Ishikawa (cell line): ENCODE measurements around the gene CELF2.

Experiments
- CEBPB ChIP-seq: IDR thresholded peaks from 2 replicates; pipeline ENCODE4 v1.6.1; 2012
- CREB1 ChIP-seq: IDR thresholded peaks from 2 replicates; pipeline ENCODE4 v1.6.1; 2012; ENCODE audit warnings: low read depth
- EGR1 ChIP-seq: IDR thresholded peaks from 2 replicates; pipeline ENCODE4 v1.6.1; 2012
- EP300 ChIP-seq: IDR thresholded peaks from 2 replicates; pipeline ENCODE4 v1.6.1; 2012; ENCODE audit warnings: borderline replicate concordance
- FOXM1 ChIP-seq: IDR thresholded peaks from 2 replicates; pipeline ENCODE4 v1.6.1; 2012; ENCODE audit warnings: low read depth, borderline replicate concordance
- NFIC ChIP-seq: IDR thresholded peaks from 2 replicates; pipeline ENCODE4 v1.6.1; 2012
- RAD21 ChIP-seq: IDR thresholded peaks from 2 replicates; pipeline ENCODE4 v1.6.1; 2012; ENCODE audit warnings: low read depth
- TAF1 ChIP-seq: IDR thresholded peaks from 2 replicates; pipeline ENCODE4 v1.6.1; 2012; ENCODE audit warnings: low read depth, mild to moderate bottlenecking
- TCF12 ChIP-seq: IDR thresholded peaks from 2 replicates; pipeline ENCODE4 v1.6.1; 2012; ENCODE audit warnings: low read depth
- TEAD4 ChIP-seq: IDR thresholded peaks from 2 replicates; pipeline ENCODE4 v1.6.1; 2012
- YY1 ChIP-seq: IDR thresholded peaks from 2 replicates; pipeline ENCODE4 v1.6.1; 2012; ENCODE audit warnings: low read depth
- ZBTB7A ChIP-seq: IDR thresholded peaks from 2 replicates; pipeline ENCODE4 v1.6.1; 2012; ENCODE audit warnings: low read depth
- TF ChIP-seq, protein P1 (sequence below): IDR thresholded peaks from 2 replicates; pipeline ENCODE4 v1.6.1; 2012
- TF ChIP-seq, protein P2 (sequence below): IDR thresholded peaks from 2 replicates; pipeline ENCODE4 v1.6.1; 2012
- TF ChIP-seq, protein P3 (sequence below): IDR thresholded peaks from 2 replicates; pipeline ENCODE4 v1.6.1; 2012; ENCODE audit warnings: low read depth, mild to moderate bottlenecking

Gene CELF2

DNA sequence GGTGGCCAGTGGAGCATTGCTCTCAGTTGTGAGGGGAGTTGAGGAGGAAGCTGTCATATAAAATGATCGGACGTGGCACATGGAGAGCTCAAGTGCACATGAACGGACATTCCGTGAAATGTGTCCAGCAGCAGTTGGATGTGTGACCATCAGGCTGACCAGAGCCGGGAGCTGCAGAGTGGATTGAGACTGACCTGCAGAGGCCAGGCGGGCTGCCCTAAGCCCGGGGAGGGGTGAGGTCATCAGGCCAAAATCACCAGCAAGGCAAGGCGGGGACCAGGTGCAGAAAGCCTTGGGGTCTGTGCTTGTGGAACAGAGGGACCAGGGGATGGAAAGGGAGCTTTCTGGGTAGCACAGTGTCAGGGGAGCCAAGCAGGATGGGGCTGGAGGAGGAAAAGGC is 279.5 kb downstream of the CELF2 start:
- TF ChIP-seq EP300, result no peak
- no peak for TF ChIP-seq EGR1
- TF ChIP-seq NFIC, result no peak
- TF ChIP-seq TCF12, result no peak
- TF ChIP-seq CEBPB, result no peak
- TF ChIP-seq YY1, result no peak
- no peak for TF ChIP-seq ZBTB7A
- TF ChIP-seq, protein P1, sequence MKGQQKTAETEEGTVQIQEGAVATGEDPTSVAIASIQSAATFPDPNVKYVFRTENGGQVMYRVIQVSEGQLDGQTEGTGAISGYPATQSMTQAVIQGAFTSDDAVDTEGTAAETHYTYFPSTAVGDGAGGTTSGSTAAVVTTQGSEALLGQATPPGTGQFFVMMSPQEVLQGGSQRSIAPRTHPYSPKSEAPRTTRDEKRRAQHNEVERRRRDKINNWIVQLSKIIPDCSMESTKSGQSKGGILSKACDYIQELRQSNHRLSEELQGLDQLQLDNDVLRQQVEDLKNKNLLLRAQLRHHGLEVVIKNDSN, result no peak
- no peak for TF ChIP-seq CREB1

DNA sequence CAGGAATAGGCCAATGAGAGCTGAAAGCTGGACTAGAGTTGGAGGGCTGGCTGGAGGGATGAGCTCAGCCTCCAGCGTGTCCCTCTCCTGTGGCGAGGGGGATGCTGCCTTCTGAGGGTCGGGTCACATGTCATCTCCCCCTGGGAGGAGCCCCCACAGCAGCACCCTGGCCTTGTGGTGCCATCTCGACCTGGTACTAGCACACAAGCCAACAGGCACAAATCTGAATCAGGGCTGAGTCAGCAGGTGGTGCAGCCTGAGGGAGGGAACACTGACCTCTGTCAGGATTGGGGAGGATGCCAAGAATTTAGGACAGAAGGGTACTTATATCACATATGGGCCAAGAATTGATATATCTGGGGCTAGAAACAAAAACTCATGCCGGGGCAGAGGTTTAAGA is 280.4 kb downstream of the CELF2 start:
- TF ChIP-seq FOXM1 (no peak), EGR1 (no peak), TAF1 (no peak), TEAD4 (no peak), CEBPB (no peak)
- TF ChIP-seq, protein P2, sequence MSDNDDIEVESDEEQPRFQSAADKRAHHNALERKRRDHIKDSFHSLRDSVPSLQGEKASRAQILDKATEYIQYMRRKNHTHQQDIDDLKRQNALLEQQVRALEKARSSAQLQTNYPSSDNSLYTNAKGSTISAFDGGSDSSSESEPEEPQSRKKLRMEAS, result no peak
- TF ChIP-seq, protein P1, result no peak

DNA sequence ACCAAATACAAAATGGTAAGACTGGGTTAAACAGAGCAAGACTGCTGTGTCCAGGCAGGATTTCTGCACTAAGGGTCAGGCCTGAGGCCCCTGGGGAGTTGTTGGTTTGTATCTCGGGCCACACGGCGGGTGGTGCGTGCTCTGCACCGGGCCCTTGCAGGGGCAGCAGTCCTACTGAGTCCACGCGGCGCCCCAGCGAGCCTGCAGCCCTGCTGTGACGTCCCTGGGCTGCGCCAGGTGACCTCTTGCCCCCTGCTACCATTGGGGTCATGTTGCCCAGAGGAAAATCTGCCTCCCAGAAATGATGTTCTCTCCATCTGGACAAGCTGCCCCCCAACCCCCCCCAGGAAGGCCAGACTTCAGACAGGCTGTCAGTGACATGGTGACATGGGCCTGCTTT is 281.5 kb downstream of the CELF2 start:
- TF ChIP-seq CREB1, result no peak
- TF ChIP-seq TCF12, result no peak
- no peak for TF ChIP-seq EGR1
- TF ChIP-seq, protein P2, result no peak
- TF ChIP-seq, protein P3, sequence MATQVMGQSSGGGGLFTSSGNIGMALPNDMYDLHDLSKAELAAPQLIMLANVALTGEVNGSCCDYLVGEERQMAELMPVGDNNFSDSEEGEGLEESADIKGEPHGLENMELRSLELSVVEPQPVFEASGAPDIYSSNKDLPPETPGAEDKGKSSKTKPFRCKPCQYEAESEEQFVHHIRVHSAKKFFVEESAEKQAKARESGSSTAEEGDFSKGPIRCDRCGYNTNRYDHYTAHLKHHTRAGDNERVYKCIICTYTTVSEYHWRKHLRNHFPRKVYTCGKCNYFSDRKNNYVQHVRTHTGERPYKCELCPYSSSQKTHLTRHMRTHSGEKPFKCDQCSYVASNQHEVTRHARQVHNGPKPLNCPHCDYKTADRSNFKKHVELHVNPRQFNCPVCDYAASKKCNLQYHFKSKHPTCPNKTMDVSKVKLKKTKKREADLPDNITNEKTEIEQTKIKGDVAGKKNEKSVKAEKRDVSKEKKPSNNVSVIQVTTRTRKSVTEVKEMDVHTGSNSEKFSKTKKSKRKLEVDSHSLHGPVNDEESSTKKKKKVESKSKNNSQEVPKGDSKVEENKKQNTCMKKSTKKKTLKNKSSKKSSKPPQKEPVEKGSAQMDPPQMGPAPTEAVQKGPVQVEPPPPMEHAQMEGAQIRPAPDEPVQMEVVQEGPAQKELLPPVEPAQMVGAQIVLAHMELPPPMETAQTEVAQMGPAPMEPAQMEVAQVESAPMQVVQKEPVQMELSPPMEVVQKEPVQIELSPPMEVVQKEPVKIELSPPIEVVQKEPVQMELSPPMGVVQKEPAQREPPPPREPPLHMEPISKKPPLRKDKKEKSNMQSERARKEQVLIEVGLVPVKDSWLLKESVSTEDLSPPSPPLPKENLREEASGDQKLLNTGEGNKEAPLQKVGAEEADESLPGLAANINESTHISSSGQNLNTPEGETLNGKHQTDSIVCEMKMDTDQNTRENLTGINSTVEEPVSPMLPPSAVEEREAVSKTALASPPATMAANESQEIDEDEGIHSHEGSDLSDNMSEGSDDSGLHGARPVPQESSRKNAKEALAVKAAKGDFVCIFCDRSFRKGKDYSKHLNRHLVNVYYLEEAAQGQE, result no peak
- no peak for TF ChIP-seq RAD21
- no peak for TF ChIP-seq FOXM1

DNA sequence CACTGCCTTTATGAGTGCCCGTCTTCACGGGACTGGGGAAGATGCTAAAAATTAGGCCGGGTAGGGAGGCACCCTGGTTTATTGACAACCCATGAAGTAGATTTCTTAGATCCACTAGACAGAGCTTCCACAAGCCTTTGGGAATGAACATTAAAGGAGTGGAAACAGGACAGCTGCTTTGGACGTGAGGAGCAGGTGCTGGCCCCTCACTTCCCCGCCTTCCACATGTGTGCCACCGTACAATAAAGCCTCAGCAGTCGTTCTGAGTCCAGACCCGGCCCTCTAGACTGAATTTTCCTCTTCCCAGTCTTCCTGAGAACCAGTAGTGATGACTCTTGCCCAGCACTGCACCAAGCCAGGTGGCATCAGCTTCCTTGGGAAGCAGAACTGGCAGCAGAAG is 282.4 kb downstream of the CELF2 start:
- no peak for TF ChIP-seq EGR1
- TF ChIP-seq TEAD4, result no peak
- TF ChIP-seq, protein P3, result no peak
- TF ChIP-seq YY1, result no peak
- TF ChIP-seq NFIC, result no peak
- TF ChIP-seq CEBPB, result no peak
- TF ChIP-seq FOXM1, result no peak
- TF ChIP-seq CREB1, result no peak
- no peak for TF ChIP-seq EP300
- TF ChIP-seq RAD21, result no peak
- TF ChIP-seq, protein P2, result no peak
- no peak for TF ChIP-seq TAF1
- TF ChIP-seq ZBTB7A, result no peak
- TF ChIP-seq, protein P1, result no peak

DNA sequence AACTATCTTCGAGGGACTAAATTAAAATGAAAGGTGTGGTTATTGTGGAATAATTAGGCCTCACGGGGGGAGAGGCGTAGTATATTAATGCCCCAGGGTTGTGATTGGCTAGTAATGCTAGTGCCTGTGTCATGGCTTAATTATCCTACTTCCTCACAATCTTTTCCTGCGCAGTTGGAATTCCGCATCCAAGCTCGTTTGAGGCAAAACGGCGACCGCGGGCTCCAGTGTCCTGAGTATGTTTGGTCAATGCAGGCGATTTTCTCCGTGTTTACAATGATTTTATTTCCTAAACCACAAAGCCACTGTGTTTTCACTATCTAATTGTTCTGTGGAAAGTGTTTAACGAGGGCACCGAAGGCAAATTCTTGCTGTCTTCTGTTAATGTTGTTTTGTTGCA is 282.9 kb downstream of the CELF2 start:
- TF ChIP-seq, protein P3, result no peak
- TF ChIP-seq EP300 (no peak), CREB1 (no peak), TAF1 (no peak), RAD21 (no peak), CEBPB (no peak), TEAD4 (no peak), YY1 (no peak), NFIC (no peak), TCF12 (no peak)
- TF ChIP-seq, protein P1, result no peak
- TF ChIP-seq, protein P2, result no peak
